Caco-2 (cell line): Measurements from ENCODE around the gene BRD1. TPM values are rescaled to one million over a fixed set of nuclear protein-coding genes. Genes with fewer than 3 reads are reported as not detected.

Source experiments
- BruUV-seq: library from RNA; stranded (reverse); fragments of 400-500 nt; replicated peaks from 2 replicates; lab custom pipeline; 2021; lab: Mats Ljungman, UMichigan
- CTCF ChIA-PET: fragments of 300-600 bp; sonication (Branson Sonifier 250); formaldehyde crosslinking; loops from one replicate; lab custom pipeline; 2022; ENCODE audit warnings: antibody characterized with exemption; lab: Charles Lee
- POLR2A ChIA-PET: fragments of 300-600 bp; sonication (Branson Sonifier 250); formaldehyde crosslinking; loops from one replicate; lab custom pipeline; 2022; ENCODE audit warnings: antibody characterized with exemption; lab: Charles Lee
- DNase-seq, 2 experiments: peaks; one replicate each; pipeline versions ENCODE4 v3.0.0 to v3.0.0-alpha.2; 2020 to 2022
- H3K27me3 ChIP-seq: replicated peaks from 2 replicates; pipeline ENCODE4 v1.6.0; 2011; ENCODE audit warnings: low read length; ENCODE audit not compliant: control insufficient read depth, insufficient read depth
- H3K36me3 ChIP-seq: 2 replicates; pipeline ENCODE4 v1.5.1; 2011; ENCODE audit warnings: low read length; ENCODE audit not compliant: control insufficient read depth, insufficient read depth
- H3K4me1 ChIP-seq: fragments of 250-450 bp; sonication (Bioruptor Pico); 2 replicates; pipeline ENCODE4 v1.5.1; 2020; ENCODE audit warnings: mild to moderate bottlenecking
- H3K4me3 ChIP-seq: 2 replicates; pipeline ENCODE4 v1.5.1; 2011; ENCODE audit warnings: low read depth, mild to moderate bottlenecking, control low read depth, low read length
- H3K9me3 ChIP-seq: fragments of 250-450 bp; sonication (Bioruptor Pico); 2 replicates; pipeline ENCODE4 v1.5.1; 2020; ENCODE audit warnings: mild to moderate bottlenecking, moderate library complexity
- H3K27ac Mint-ChIP-seq: one replicate; pipeline ENCODE4 v1.8.0; 2022; ENCODE audit warnings: mixed read lengths; ENCODE audit not compliant: unreplicated experiment
- H3K27me3 Mint-ChIP-seq: one replicate; pipeline ENCODE4 v1.8.0; 2022; ENCODE audit warnings: mixed read lengths; ENCODE audit not compliant: insufficient read depth, unreplicated experiment
- H3K36me3 Mint-ChIP-seq: one replicate; pipeline ENCODE4 v1.8.0; 2022; ENCODE audit warnings: mild to moderate bottlenecking, mixed read lengths; ENCODE audit not compliant: insufficient read depth, unreplicated experiment
- H3K4me1 Mint-ChIP-seq: one replicate; pipeline ENCODE4 v1.8.0; 2022; ENCODE audit warnings: low read depth, mixed read lengths; ENCODE audit not compliant: unreplicated experiment
- H3K4me3 Mint-ChIP-seq: one replicate; pipeline ENCODE4 v1.8.0; 2022; ENCODE audit warnings: mild to moderate bottlenecking, moderate library complexity, mixed read lengths; ENCODE audit not compliant: unreplicated experiment
- H3K9me3 Mint-ChIP-seq: one replicate; pipeline ENCODE4 v1.8.0; 2022; ENCODE audit warnings: mixed read lengths; ENCODE audit not compliant: unreplicated experiment
- CTCF ChIP-seq, 2 experiments: fragments of 200-600 bp in 1 of 2; IDR thresholded peaks; 1 replicate in 1 of 2; 2 replicates in 1 of 2; pipeline versions ENCODE4 v1.5.1 to v1.8.0; 2011 to 2022; ENCODE audit warnings: antibody characterized with exemption in 1 of 2, control low read depth in 1 of 2, inconsistent platforms in 1 of 2, low read depth in 1 of 2, low read length in 1 of 2, mild to moderate bottlenecking in 1 of 2, moderate library complexity in 1 of 2; ENCODE audit not compliant: insufficient read depth in 1 of 2, severe bottlenecking in 1 of 2, unreplicated experiment in 1 of 2
- intact Hi-C: fragments of 100-400 bp; cut with micrococcal nuclease; formaldehyde crosslinking; loops from one replicate; pipeline ENCODE4 v1.10.0; 2022; ENCODE audit not compliant: unreplicated experiment
- total RNA-seq: library from RNA; stranded (reverse); gene quantifications from 2 replicates; pipeline ENCODE4 v1.2.3, GENCODE V29; 2022

The BRD1 gene
- total RNA-seq, 1 experiment from 2014 or later = 46.9 TPM

GRCh38 chr22:49798486-49799151 is 29.1 kb downstream of the BRD1 start:
- Histone ChIP-seq H3K4me3 (no peak overlapping the region), H3K36me3 (peaks cover 1% of the 10 kb centered on the region), H3K4me1 (no peaks in the 10 kb centered on the region), H3K9me3 (no peaks in the 10 kb centered on the region), H3K27me3 (no peaks in the 10 kb centered on the region)
- ChIA-PET CTCF (no interaction called here), POLR2A (no interaction called here)
- Mint-ChIP-seq H3K36me3 (peaks cover 79% of the 10 kb centered on the region), H3K9me3 (no peaks in the 10 kb centered on the region), H3K4me1 (no peaks in the 10 kb centered on the region), H3K27me3 (no peaks in the 10 kb centered on the region), H3K4me3 (no peak overlapping the region), H3K27ac (no peak overlapping the region)
- no peak for DNase-seq
- intact Hi-C loops = no loop called here
- no peak for TF ChIP-seq CTCF (IDR thresholded peaks at IDR 0.05; ENCODE audit: insufficient read depth in 1 of 2, low read depth in 1 of 2, low read length in 1 of 2, severe bottlenecking in 1 of 2, unreplicated experiment in 1 of 2)
- BruUV-seq = no TSS peak

GRCh38 chr22:49797706-49798105 is 30.0 kb downstream of the BRD1 start:
- Mint-ChIP-seq H3K4me1 (peaks cover 6% of the 10 kb centered on the region), H3K9me3 (no peaks in the 10 kb centered on the region), H3K4me3 (no peak overlapping the region), H3K27ac (no peak overlapping the region), H3K27me3 (no peaks in the 10 kb centered on the region), H3K36me3 (peaks cover 84% of the 10 kb centered on the region)
- no peak for TF ChIP-seq CTCF (IDR thresholded peaks at IDR 0.05; ENCODE audit: insufficient read depth in 1 of 2, low read depth in 1 of 2, low read length in 1 of 2, severe bottlenecking in 1 of 2, unreplicated experiment in 1 of 2)
- no TSS peak for BruUV-seq
- ChIA-PET CTCF (no interaction called here), POLR2A (no interaction called here)
- Histone ChIP-seq H3K27me3 (no peaks in the 10 kb centered on the region), H3K4me1 (no peaks in the 10 kb centered on the region), H3K36me3 (no peaks in the 10 kb centered on the region; the same call in none of the 2 replicates), H3K9me3 (no peaks in the 10 kb centered on the region), H3K4me3 (no peak overlapping the region)
- intact Hi-C loops = no loop called here
- DNase-seq = no peak

GRCh38 chr22:49796596-49797270 is 30.9 kb downstream of the BRD1 start:
- no peaks in the 10 kb centered on the region; the same call in none of the 2 replicates for H3K36me3 ChIP-seq
- H3K27ac Mint-ChIP-seq = no peak overlapping the region

More at GRCh38 chr22:49796596-49797270, 30.9 kb downstream of the BRD1 start:
- H3K36me3 Mint-ChIP-seq = peaks cover 94% of the 10 kb centered on the region
- intact Hi-C loops = no loop called here
- DNase-seq = no peak
- no peaks in the 10 kb centered on the region for H3K9me3 Mint-ChIP-seq
- peaks cover 6% of the 10 kb centered on the region for H3K4me1 Mint-ChIP-seq
- H3K4me3 Mint-ChIP-seq = no peak overlapping the region
- Histone ChIP-seq H3K9me3 (no peaks in the 10 kb centered on the region), H3K27me3 (no peaks in the 10 kb centered on the region), H3K4me3 (no peak overlapping the region), H3K4me1 (no peaks in the 10 kb centered on the region)
- ChIA-PET CTCF (no interaction called here), POLR2A (no interaction called here)
- H3K27me3 Mint-ChIP-seq = no peaks in the 10 kb centered on the region
- no TSS peak for BruUV-seq
- no peak for TF ChIP-seq CTCF (IDR thresholded peaks at IDR 0.05; ENCODE audit: insufficient read depth in 1 of 2, low read depth in 1 of 2, low read length in 1 of 2, severe bottlenecking in 1 of 2, unreplicated experiment in 1 of 2)
